ENCODE measurements around the gene ACACB.

Gene ACACB

GRCh38 chr12:109092497-109093021, 23.8 kb upstream of the ACACB start:
- TF ChIP-seq PAX5 (IDR thresholded peaks at IDR 0.05; ENCODE audit: insufficient read depth, low read length, severe bottlenecking) (no peak), SPI1 (IDR thresholded peaks at IDR 0.05; ENCODE audit: low read depth, low read length) (no peak), POLR2A (IDR thresholded peaks at IDR 0.05; ENCODE audit: low read depth, low read length) (no peak), POLR2AphosphoS5 (IDR thresholded peaks at IDR 0.05; ENCODE audit: low read depth, low read length) (no peak), TAF1 (IDR thresholded peaks at IDR 0.05; ENCODE audit: low read depth, low read length) (no peak), POU2F2 (IDR thresholded peaks at IDR 0.05; ENCODE audit: low read depth, low read length) (no peak)
- FAIRE-seq, result no peak
- no peak for DNase-seq (ENCODE audit: insufficient read length, low spot score)

- DNase-seq (ENCODE audit: insufficient read length, low spot score) (peak; percentile 77), FAIRE-seq (peak; percentile 98)
- peak; percentile 98 for TF ChIP-seq POLR2AphosphoS5 (IDR thresholded peaks at IDR 0.05; ENCODE audit: low read depth, low read length)
- TF ChIP-seq POU2F2 (IDR thresholded peaks at IDR 0.05; ENCODE audit: low read depth, low read length), result peak; percentile 95
- TF ChIP-seq PAX5 (IDR thresholded peaks at IDR 0.05; ENCODE audit: insufficient read depth, low read length, severe bottlenecking), result no peak
- 0 out of 2 replicates have a peak, but pooled peaks have one; percentile 26 for TF ChIP-seq SPI1 (IDR thresholded peaks at IDR 0.05; ENCODE audit: low read depth, low read length)
- TF ChIP-seq TAF1 (IDR thresholded peaks at IDR 0.05; ENCODE audit: low read depth, low read length), result no peak; the same call in none of the 2 replicates
- TF ChIP-seq POLR2A (IDR thresholded peaks at IDR 0.05; ENCODE audit: low read depth, low read length), result peak; percentile 98
These were observed 23.1 kb upstream of the ACACB start, which contains the start of gene ALKBH2 for GRCh38 chr12:109093022-109093918. Gene ALKBH2, minus strand, starts transcription at chr12:109093472. Its CDS starts 686 bp downstream, at chr12:109092786.

- no peak for TF ChIP-seq POLR2A (IDR thresholded peaks at IDR 0.05; ENCODE audit: low read depth, low read length)
- TF ChIP-seq TAF1 (IDR thresholded peaks at IDR 0.05; ENCODE audit: low read depth, low read length), result no peak
- no peak for TF ChIP-seq POLR2AphosphoS5 (IDR thresholded peaks at IDR 0.05; ENCODE audit: low read depth, low read length)
- no peak for TF ChIP-seq SPI1 (IDR thresholded peaks at IDR 0.05; ENCODE audit: low read depth, low read length)
- no peak for TF ChIP-seq PAX5 (IDR thresholded peaks at IDR 0.05; ENCODE audit: insufficient read depth, low read length, severe bottlenecking)
- TF ChIP-seq POU2F2 (IDR thresholded peaks at IDR 0.05; ENCODE audit: low read depth, low read length), result no peak
- no peak for DNase-seq (ENCODE audit: insufficient read length, low spot score)
- no peak for FAIRE-seq
These were observed 19.3 kb upstream of the ACACB start for GRCh38 chr12:109097140-109097434.

GRCh38 chr12:109097435-109098182, 18.8 kb upstream of the ACACB start, which contains the start of gene UNG:
Gene UNG, plus strand, starts transcription at chr12:109097597. Its CDS starts 83 bp downstream, at chr12:109097680.
- peak; percentile 96 for FAIRE-seq
- peak; percentile 96 for DNase-seq (ENCODE audit: insufficient read length, low spot score)
- TF ChIP-seq POLR2A (IDR thresholded peaks at IDR 0.05; ENCODE audit: low read depth, low read length) (peak; percentile 50; the same call in 1 of the 2 replicates), POLR2AphosphoS5 (IDR thresholded peaks at IDR 0.05; ENCODE audit: low read depth, low read length) (no peak)

- DNase-seq (ENCODE audit: insufficient read length, low spot score), result no peak
- TF ChIP-seq TAF1 (IDR thresholded peaks at IDR 0.05; ENCODE audit: low read depth, low read length) (no peak), POU2F2 (IDR thresholded peaks at IDR 0.05; ENCODE audit: low read depth, low read length) (no peak), PAX5 (IDR thresholded peaks at IDR 0.05; ENCODE audit: insufficient read depth, low read length, severe bottlenecking) (no peak)
- FAIRE-seq, result no peak
These were observed 18.2 kb upstream of the ACACB start for GRCh38 chr12:109098183-109098604.

- no peak for FAIRE-seq
These were observed 17.7 kb upstream of the ACACB start for GRCh38 chr12:109098651-109099050.

GRCh38 chr12:109099431-109100020, 16.9 kb upstream of the ACACB start:
- no peak for TF ChIP-seq TAF1 (IDR thresholded peaks at IDR 0.05; ENCODE audit: low read depth, low read length)
- no peak for TF ChIP-seq PAX5 (IDR thresholded peaks at IDR 0.05; ENCODE audit: insufficient read depth, low read length, severe bottlenecking)
- no peak for TF ChIP-seq POLR2AphosphoS5 (IDR thresholded peaks at IDR 0.05; ENCODE audit: low read depth, low read length)
- TF ChIP-seq SPI1 (IDR thresholded peaks at IDR 0.05; ENCODE audit: low read depth, low read length), result no peak
- no peak for TF ChIP-seq POLR2A (IDR thresholded peaks at IDR 0.05; ENCODE audit: low read depth, low read length)
- no peak for TF ChIP-seq POU2F2 (IDR thresholded peaks at IDR 0.05; ENCODE audit: low read depth, low read length)
- DNase-seq (ENCODE audit: insufficient read length, low spot score) (no peak), FAIRE-seq (no peak)

More at GRCh38 chr12:109098651-109099050, 17.7 kb upstream of the ACACB start:
- no peak for DNase-seq (ENCODE audit: insufficient read length, low spot score)
- TF ChIP-seq TAF1 (IDR thresholded peaks at IDR 0.05; ENCODE audit: low read depth, low read length) (no peak), PAX5 (IDR thresholded peaks at IDR 0.05; ENCODE audit: insufficient read depth, low read length, severe bottlenecking) (no peak), POLR2AphosphoS5 (IDR thresholded peaks at IDR 0.05; ENCODE audit: low read depth, low read length) (no peak), SPI1 (IDR thresholded peaks at IDR 0.05; ENCODE audit: low read depth, low read length) (no peak), POU2F2 (IDR thresholded peaks at IDR 0.05; ENCODE audit: low read depth, low read length) (no peak), POLR2A (IDR thresholded peaks at IDR 0.05; ENCODE audit: low read depth, low read length) (no peak)

- no peak for DNase-seq (ENCODE audit: insufficient read length, low spot score)
- TF ChIP-seq SPI1 (IDR thresholded peaks at IDR 0.05; ENCODE audit: low read depth, low read length), result no peak
- TF ChIP-seq TAF1 (IDR thresholded peaks at IDR 0.05; ENCODE audit: low read depth, low read length), result no peak
- no peak for TF ChIP-seq PAX5 (IDR thresholded peaks at IDR 0.05; ENCODE audit: insufficient read depth, low read length, severe bottlenecking)
- no peak for TF ChIP-seq POU2F2 (IDR thresholded peaks at IDR 0.05; ENCODE audit: low read depth, low read length)
- FAIRE-seq, result no peak
These were observed 15.6 kb upstream of the ACACB start for GRCh38 chr12:109100741-109101140.

GRCh38 chr12:109102491-109102890, 13.9 kb upstream of the ACACB start:
- DNase-seq (ENCODE audit: insufficient read length, low spot score), result no peak
- FAIRE-seq, result no peak
- TF ChIP-seq POLR2A (IDR thresholded peaks at IDR 0.05; ENCODE audit: low read depth, low read length), result no peak
- TF ChIP-seq SPI1 (IDR thresholded peaks at IDR 0.05; ENCODE audit: low read depth, low read length), result no peak
- no peak for TF ChIP-seq POU2F2 (IDR thresholded peaks at IDR 0.05; ENCODE audit: low read depth, low read length)
- TF ChIP-seq PAX5 (IDR thresholded peaks at IDR 0.05; ENCODE audit: insufficient read depth, low read length, severe bottlenecking), result no peak
- no peak for TF ChIP-seq TAF1 (IDR thresholded peaks at IDR 0.05; ENCODE audit: low read depth, low read length)
- TF ChIP-seq POLR2AphosphoS5 (IDR thresholded peaks at IDR 0.05; ENCODE audit: low read depth, low read length), result no peak
